ENCODE results near the gene CHD9NB.
A peak's percentile ranks its signal among the peaks of the same experiment; 100 is the strongest.

The CHD9NB gene

GRCh38 chr16:53052519-53053501 is at the start of gene CHD9NB:
Gene CHD9NB (minus strand): TSS chr16:53052897. CDS start chr16:53044158, 8,739 bp downstream.
- DNase-seq (ENCODE audit: low read depth) = no peak
- H3K4me3 ChIP-seq (ENCODE audit: low read depth, low read length) = peak within 1 kb of the TSS; percentile 24

DNA sequence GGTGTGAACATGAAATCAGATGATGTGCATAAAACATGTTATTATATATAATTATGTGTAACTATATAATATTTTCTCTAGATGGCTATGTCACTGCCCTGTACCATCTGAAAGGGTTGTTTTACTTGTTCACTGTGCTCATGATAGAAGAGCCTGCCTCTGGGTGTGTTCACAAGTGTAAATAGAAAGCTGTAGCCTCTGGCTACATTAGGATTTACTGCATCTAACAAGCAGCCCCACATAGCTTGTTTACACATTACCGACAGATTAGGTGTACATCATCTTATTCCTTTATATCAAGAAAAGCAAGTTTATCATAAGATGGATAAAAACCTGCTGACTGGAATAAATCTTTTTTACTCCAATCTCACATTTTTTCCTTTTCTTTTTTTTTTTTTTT is 48.2 kb upstream of the CHD9NB start:
- H3K4me3 ChIP-seq (ENCODE audit: low read depth, low read length) = no peak overlapping the region
- DNase-seq (ENCODE audit: low read depth) = no peak
- TF ChIP-seq CTCF (IDR thresholded peaks at IDR 0.05; ENCODE audit: low read depth, low read length, missing control alignments) = no peak

More at GRCh38 chr16:53052519-53053501, at the start of gene CHD9NB:
- TF ChIP-seq CTCF (IDR thresholded peaks at IDR 0.05; ENCODE audit: low read depth, low read length, missing control alignments) = no peak

- no peak for DNase-seq (ENCODE audit: low read depth)
- no peak for TF ChIP-seq CTCF (IDR thresholded peaks at IDR 0.05; ENCODE audit: low read depth, low read length, missing control alignments)
- peak overlapping the region; percentile 67 for H3K4me3 ChIP-seq (ENCODE audit: low read depth, low read length)
Observed at GRCh38 chr16:53100131-53100748, 47.5 kb upstream of the CHD9NB start.

DNA sequence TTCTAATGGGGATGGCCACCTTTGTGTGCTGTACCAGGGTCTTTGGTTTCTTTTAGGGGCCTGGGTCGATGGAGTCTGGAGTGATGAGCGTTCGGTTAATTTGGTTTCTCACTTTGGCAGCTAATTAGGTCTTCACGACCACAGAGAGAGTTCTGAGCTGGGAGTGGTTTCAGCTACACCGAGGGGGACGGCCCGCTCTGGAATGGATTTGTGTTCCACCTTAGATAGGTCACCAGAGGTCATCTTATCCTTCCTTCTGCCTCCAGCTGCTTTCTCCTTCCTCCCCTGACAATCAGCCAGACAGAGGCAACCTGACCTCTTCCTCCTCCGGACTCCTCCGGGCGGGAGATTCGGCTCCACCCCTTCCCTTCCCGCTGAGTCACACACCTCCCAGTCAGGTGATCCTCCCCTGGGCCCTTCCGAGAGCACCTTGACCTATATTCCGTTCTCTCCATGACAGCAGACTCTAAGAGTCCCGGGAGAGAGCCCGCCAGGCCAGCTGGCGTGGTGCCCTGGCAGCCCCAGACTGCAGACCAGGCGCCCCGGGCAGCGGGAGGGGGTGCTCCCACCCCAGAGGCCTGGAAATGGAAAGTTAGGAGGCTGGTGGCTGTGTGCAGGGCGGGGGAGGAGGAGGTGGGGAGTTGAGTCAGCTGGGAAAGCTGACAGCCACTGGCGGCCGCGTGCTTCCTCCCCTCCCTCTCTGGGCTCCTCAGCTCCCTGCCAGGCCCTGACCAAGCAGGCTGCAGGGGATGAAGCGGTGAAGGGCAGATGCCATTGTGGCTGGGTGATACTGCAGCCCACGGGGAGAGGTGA is 46.8 kb upstream of the CHD9NB start:
- TF ChIP-seq CTCF (IDR thresholded peaks at IDR 0.05; ENCODE audit: low read depth, low read length, missing control alignments) = no peak
- peak overlapping the region; percentile 67 for H3K4me3 ChIP-seq (ENCODE audit: low read depth, low read length)
- DNase-seq (ENCODE audit: low read depth) = peak; percentile 60

DNA sequence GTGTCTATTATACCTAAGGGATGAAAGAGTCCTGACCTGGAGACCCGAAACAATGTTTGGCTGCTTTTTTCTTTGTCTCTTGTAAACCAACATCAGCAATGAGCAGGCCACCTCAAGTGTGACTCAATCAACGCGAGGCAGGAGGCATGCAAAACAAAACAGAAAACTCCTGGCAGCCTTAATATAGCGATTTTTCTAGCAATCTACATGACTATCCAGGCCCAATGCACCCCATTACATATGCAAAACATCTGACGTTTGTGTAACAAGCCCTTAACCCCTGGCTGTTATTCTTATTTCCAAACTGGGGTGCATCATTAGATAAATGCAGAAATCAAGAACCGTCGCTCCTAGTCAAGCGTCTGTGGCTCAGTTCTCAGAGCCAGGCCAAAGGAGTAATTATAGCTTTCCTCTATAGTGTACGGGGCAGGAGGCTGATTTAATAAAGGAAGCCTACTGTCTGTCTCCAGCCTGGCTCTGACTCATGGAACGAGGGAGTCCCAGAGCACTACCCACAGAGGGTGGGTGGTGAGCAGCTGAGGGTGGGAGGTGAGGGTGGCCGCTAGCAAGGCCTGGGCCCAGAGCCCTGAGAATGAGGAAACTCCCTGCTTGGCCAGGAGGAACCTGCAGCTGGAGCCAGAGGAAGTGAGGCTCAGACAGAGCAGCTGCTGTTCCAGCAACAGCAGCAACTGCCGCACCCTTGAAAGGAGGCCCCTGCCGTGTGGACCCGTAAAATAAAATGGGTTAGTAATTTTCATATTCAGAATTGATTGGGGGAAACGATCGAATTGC is 46.0 kb upstream of the CHD9NB start:
- TF ChIP-seq CTCF (IDR thresholded peaks at IDR 0.05; ENCODE audit: low read depth, low read length, missing control alignments) = no peak
- peak; percentile 72 for DNase-seq (ENCODE audit: low read depth)
- peak overlapping the region; percentile 67 for H3K4me3 ChIP-seq (ENCODE audit: low read depth, low read length)

DNA sequence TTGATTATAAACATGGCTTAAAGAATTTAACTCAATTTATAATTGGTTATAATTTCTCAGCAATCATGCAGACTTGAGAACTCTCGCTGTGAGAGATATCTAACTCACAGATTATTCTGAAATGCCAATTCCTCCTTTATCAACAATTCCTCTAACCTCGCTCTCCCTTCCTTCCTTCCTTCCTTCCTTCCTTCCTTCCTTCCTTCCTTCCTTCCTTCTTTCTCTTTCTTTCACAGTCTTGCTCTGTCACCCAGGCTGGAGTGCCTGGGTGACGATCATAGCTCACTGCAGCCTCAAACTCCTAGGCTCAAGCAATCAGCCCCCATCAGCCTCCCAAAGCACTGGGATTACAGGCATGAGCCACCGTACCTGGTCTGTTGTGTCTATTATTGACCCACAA is 44.5 kb upstream of the CHD9NB start:
- DNase-seq (ENCODE audit: low read depth) = no peak

More for the DNA sequence above, 44.5 kb upstream of the CHD9NB start:
- H3K4me3 ChIP-seq (ENCODE audit: low read depth, low read length) = no peak overlapping the region
- TF ChIP-seq CTCF (IDR thresholded peaks at IDR 0.05; ENCODE audit: low read depth, low read length, missing control alignments) = no peak
